Upper lobe of left lung (tissue), 6 donors: Measurements from ENCODE around the gene RASSF1. TPM values are rescaled to one million over a fixed set of nuclear protein-coding genes. Genes with fewer than 3 reads are reported as not detected.

Source experiments
- ATAC-seq, 2 donors: fragments of 200-7000 bp; cut with Tn5 transposase; one replicate each; pipeline ENCODE4 v1.9.1; 2022; ENCODE audit warnings: mild to moderate bottlenecking in 2 of 2, moderate library complexity in 2 of 2; ENCODE audit not compliant: low FRiP score in 2 of 2
- DNase-seq, 2 donors: peaks; one replicate each; pipeline ENCODE4 v3.0.0-alpha.2; 2019 to 2020
- H3K27ac ChIP-seq, 4 donors: fragments of 200-600 bp; sonication (generic); one replicate each; pipeline ENCODE4 v1.5.1; 2016 to 2019
- H3K27me3 ChIP-seq, 4 donors: fragments of 200-600 bp; sonication (generic); one replicate each; pipeline ENCODE4 v1.5.1; 2017 to 2019
- H3K36me3 ChIP-seq, 4 donors: fragments of 200-600 bp; sonication (generic); one replicate each; pipeline ENCODE4 v1.5.1; 2016 to 2019
- H3K4me1 ChIP-seq, 4 donors: fragments of 200-600 bp; sonication (generic); one replicate each; pipeline ENCODE4 v1.5.1; 2018 to 2019
- H3K4me3 ChIP-seq, 4 donors: fragments of 200-600 bp; sonication (generic); one replicate each; pipeline ENCODE4 v1.5.1; 2017 to 2019; ENCODE audit warnings: mild to moderate bottlenecking in 2 of 4, moderate library complexity in 1 of 4
- H3K9me3 ChIP-seq, 4 donors: fragments of 200-600 bp; sonication (generic); one replicate each; pipeline ENCODE4 v1.5.1; 2018 to 2019
- CTCF ChIP-seq, 6 experiments: fragments of 450-650 bp in 4 of 6; fragments of 200-600 bp in 2 of 6; sonication (generic) in 2 of 6; IDR thresholded peaks; one replicate each; pipeline ENCODE4 v1.5.1; 2016 to 2019; ENCODE audit warnings: antibody characterized with exemption in 6 of 6
- EP300 ChIP-seq, 4 donors: sonication (generic); formaldehyde crosslinking; IDR thresholded peaks; one replicate each; pipeline ENCODE4 v1.5.1; 2017; ENCODE audit warnings: antibody characterized with exemption in 4 of 4, control low read depth in 2 of 4
- POLR2A ChIP-seq, 4 donors: fragments of 450-650 bp; IDR thresholded peaks; one replicate each; pipeline ENCODE4 v1.5.1; 2016 to 2017; ENCODE audit warnings: antibody characterized with exemption in 4 of 4, mild to moderate bottlenecking in 2 of 4
- POLR2AphosphoS5 ChIP-seq, 2 donors: sonication (generic); formaldehyde crosslinking; IDR thresholded peaks; one replicate each; pipeline ENCODE4 v1.5.1; 2017; ENCODE audit warnings: antibody characterized with exemption in 2 of 2
- WGBS, 2 donors: methylation state at CpG; one replicate each; pipeline ENCODE4 v1.1.5; 2017 to 2018; 5-methylcytosine and 5-hydroxymethylcytosine counted together
- total RNA-seq, 6 donors: library from RNA; depleted of rRNA in 4 of 6; stranded (reverse); fragments of >200 nt in 4 of 6; gene quantifications; one replicate each; pipeline versions ENCODE4 v1.1.0 to v1.2.1, GENCODE V29; 2016 to 2021
- donor health status: DM: no; HTN: no; CAD: no; lungs with moderate emphysema.
- donor health status: DM: no; HTN: yes; CAD: no; lungs with severe emphysema.

RASSF1 gene
- total RNA-seq, 6 donors from 2014 or later, result 42.7 to 78.9 (median 47.7) TPM

DNA sequence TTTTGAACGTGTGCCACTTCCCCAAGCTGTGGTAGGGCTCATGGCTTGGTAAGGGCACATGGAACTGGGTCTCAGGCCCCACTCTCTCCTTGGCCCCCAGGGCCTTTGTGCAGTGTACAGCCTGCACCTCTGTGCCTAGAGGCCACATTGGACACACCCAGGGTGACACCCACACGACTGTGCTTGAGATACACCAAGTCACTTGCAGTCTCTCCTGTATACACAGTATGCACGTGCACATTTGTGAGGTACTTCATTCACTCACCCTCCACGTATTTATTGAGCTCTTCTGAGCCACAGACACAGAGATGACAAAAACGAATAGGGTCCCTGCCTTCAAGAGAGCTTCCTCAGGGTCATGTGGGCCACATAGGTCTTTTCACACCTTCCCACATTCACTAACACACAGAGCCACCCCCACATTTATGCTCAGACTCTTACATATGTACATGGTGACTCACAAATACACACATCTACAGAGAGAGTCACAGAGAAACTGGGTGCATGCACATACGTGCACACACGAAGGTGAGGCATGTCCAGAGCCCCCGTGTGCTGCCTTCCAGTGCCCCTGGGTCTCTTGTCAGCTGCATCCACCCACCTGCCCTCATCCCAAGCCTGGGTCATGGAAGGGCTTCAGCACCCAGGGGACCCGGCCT, 28.5 kb upstream of the RASSF1 start:
- Histone ChIP-seq H3K27me3 (no peaks in the 10 kb centered on the region), H3K4me1 (peaks cover 7 to 16% (median 12%) of the 10 kb centered on the region in 4 donors), H3K27ac (no peak overlapping the region), H3K4me3 (no peak overlapping the region), H3K9me3 (no peaks in the 10 kb centered on the region), H3K36me3 (peaks cover 0 to 11% (median 4%) of the 10 kb centered on the region in 4 donors)
- ATAC-seq (no peak), DNase-seq (no peak)
- 70 to 75% methylated on average over 5 to 8 of the region's 9 CpGs for WGBS, 2 donors
- no peak for TF ChIP-seq POLR2A (IDR thresholded peaks at IDR 0.05)
- no peak for TF ChIP-seq CTCF (IDR thresholded peaks at IDR 0.05)
- no peak for TF ChIP-seq EP300 (IDR thresholded peaks at IDR 0.05)
- TF ChIP-seq POLR2AphosphoS5 (IDR thresholded peaks at IDR 0.05), result no peak

GRCh38 chr3:50365842-50366220, 25.2 kb upstream of the RASSF1 start:
- no peak for ATAC-seq
- Histone ChIP-seq H3K9me3 (no peaks in the 10 kb centered on the region), H3K4me3 (peak overlapping the region in 3 of 4 donors; percentile 53 to 61 (median 56)), H3K27ac (peak overlapping the region in 1 of 4 donors; percentile 55), H3K4me1 (peaks cover 7 to 18% (median 12%) of the 10 kb centered on the region in 4 donors), H3K27me3 (no peaks in the 10 kb centered on the region), H3K36me3 (peaks cover 0 to 7% (median 3%) of the 10 kb centered on the region in 4 donors)
- peak in 1 of 2 donors; percentile 33 for DNase-seq
- TF ChIP-seq POLR2AphosphoS5 (IDR thresholded peaks at IDR 0.05) (no peak), POLR2A (IDR thresholded peaks at IDR 0.05) (no peak), EP300 (IDR thresholded peaks at IDR 0.05) (no peak), CTCF (IDR thresholded peaks at IDR 0.05) (no peak)
- WGBS, 2 donors, result 86% methylated on average over 5 of the region's 5 CpGs; no CpG with 5 or more reads in 1 of the 2 donors

DNA sequence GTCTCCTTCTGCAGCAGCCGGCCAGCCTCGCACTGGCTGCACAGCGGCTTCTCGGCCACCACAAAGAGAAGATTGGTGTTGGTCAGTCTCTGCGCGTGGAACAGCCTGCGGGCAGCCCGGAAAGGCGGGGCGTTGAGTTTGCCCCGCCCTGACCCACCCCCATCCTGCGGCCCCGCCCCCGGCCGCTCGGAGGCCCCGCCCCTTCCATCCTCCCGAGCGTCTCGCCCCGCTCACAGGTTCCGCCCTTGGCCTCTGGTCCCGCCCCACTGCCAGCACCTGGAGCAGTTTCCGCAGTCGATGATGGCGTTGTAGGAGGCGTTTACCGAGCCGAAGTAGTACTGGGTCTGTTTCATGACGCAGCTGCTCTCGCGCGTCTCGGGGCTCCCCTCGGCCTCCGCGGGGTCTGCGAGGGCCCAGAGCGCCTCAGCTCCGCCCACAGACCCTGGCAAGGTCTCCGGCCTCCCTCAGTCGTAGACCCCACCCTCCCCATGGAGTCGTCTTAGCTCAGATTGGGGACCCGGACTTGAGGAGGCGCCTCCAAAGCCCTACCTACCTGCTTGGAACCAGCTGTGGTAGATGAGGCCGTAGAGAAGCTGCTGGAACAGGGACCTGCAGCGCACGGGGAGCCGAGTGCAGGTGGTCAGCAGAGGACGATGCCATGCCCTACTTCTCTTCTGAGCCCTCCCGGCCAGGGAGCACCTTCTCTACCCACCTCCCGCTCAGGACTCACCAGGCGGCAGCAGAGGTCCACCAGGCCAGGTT, 24.6 kb upstream of the RASSF1 start:
- Histone ChIP-seq H3K4me3 (peak overlapping the region; percentile 53 to 65 (median 58)), H3K27me3 (no peaks in the 10 kb centered on the region), H3K9me3 (no peaks in the 10 kb centered on the region), H3K4me1 (peaks cover 7 to 18% (median 12%) of the 10 kb centered on the region in 4 donors), H3K36me3 (peaks cover 0 to 7% (median 2%) of the 10 kb centered on the region in 4 donors), H3K27ac (peak overlapping the region; percentile 32 to 76 (median 52))
- ATAC-seq (peak; percentile 72 to 93), DNase-seq (peak; percentile 85 to 96)
- 17 to 35% methylated on average over 6 to 37 of the region's 53 CpGs for WGBS, 2 donors
- peak in 1 of 2 donors; percentile 28 for TF ChIP-seq POLR2AphosphoS5 (IDR thresholded peaks at IDR 0.05)
- TF ChIP-seq EP300 (IDR thresholded peaks at IDR 0.05), result no peak
- TF ChIP-seq CTCF (IDR thresholded peaks at IDR 0.05), result no peak
- TF ChIP-seq POLR2A (IDR thresholded peaks at IDR 0.05), result peak in 1 of 4 donors; percentile 50

- DNase-seq, result peak in 1 of 2 donors; percentile 88
- 40 to 41% methylated on average over 21 to 39 of the region's 48 CpGs for WGBS, 2 donors
- Histone ChIP-seq H3K4me1 (peaks cover 10 to 22% (median 12%) of the 10 kb centered on the region in 4 donors), H3K27ac (peak overlapping the region; percentile 32 to 76 (median 44)), H3K27me3 (no peaks in the 10 kb centered on the region), H3K36me3 (peaks cover 0 to 7% (median 2%) of the 10 kb centered on the region in 4 donors), H3K4me3 (peak overlapping the region; percentile 53 to 65 (median 58)), H3K9me3 (no peaks in the 10 kb centered on the region)
- ATAC-seq, result peak in 1 of 2 donors; percentile 66
- TF ChIP-seq POLR2A (IDR thresholded peaks at IDR 0.05) (no peak), EP300 (IDR thresholded peaks at IDR 0.05) (no peak), POLR2AphosphoS5 (IDR thresholded peaks at IDR 0.05) (no peak), CTCF (IDR thresholded peaks at IDR 0.05) (no peak)
These were observed 24.0 kb upstream of the RASSF1 start for GRCh38 chr3:50364573-50365079.
